AG10803 (cell line): ENCODE data around the gene DEPDC5.
"Not testable (repeated sequence)": the region's sequence is repeated elsewhere in the genome, so short reads cannot be mapped to it uniquely, and the experiment has no call there.

ENCODE experiments used
- DNase-seq: peaks from one replicate; pipeline ENCODE4 v3.0.0; 2010; ENCODE audit warnings: low read depth
- H3K4me3 ChIP-seq: 2 replicates; pipeline ENCODE4 v1.5.1; 2011; ENCODE audit warnings: mild to moderate bottlenecking, low read length, control low read depth
- CTCF ChIP-seq: conservative IDR thresholded peaks from 2 replicates; pipeline ENCODE4 v1.5.1; 2011; ENCODE audit warnings: mild to moderate bottlenecking, low read length, control low read depth, inconsistent platforms

DEPDC5 gene

GRCh38 chr22:31749636-31750364 is 4.0 kb upstream of the DEPDC5 start, which contains the start of gene PRR14L:
Gene PRR14L (minus strand): TSS chr22:31750132. CDS start chr22:31738860, 11,272 bp downstream.
- TF ChIP-seq CTCF, result no peak
- H3K4me3 ChIP-seq, result peak within 1 kb of the TSS; percentile 95
- peak; percentile 89 for DNase-seq

GRCh38 chr22:31750365-31751284 is 3.2 kb upstream of the DEPDC5 start:
- H3K4me3 ChIP-seq, result peak overlapping the region; percentile 30
- TF ChIP-seq CTCF, result no peak
- no peak for DNase-seq

GRCh38 chr22:31752096-31752847 is 1.5 kb upstream of the DEPDC5 start:
- no peak for TF ChIP-seq CTCF
- DNase-seq, result no peak
- H3K4me3 ChIP-seq, result no peak overlapping the region

GRCh38 chr22:31753005-31753633 is 700 bp upstream of the DEPDC5 start:
- no peak for TF ChIP-seq CTCF
- H3K4me3 ChIP-seq, result peak overlapping the region; percentile 66
- no peak for DNase-seq

- DNase-seq, result no peak
- no peak for TF ChIP-seq CTCF
- peak overlapping the region; percentile 89 for H3K4me3 ChIP-seq
Measured at GRCh38 chr22:31754813-31755212, 994 bp downstream of the DEPDC5 start.

GRCh38 chr22:31757265-31757664 is 3.4 kb downstream of the DEPDC5 start:
- TF ChIP-seq CTCF, result no peak
- DNase-seq, result no peak
- no peak overlapping the region for H3K4me3 ChIP-seq

- not testable (repeated sequence) for DNase-seq, H3K4me3 ChIP-seq
Measured at GRCh38 chr22:31758860-31759259, 5.0 kb downstream of the DEPDC5 start.
